ENCODE results near the gene OR2M3. TPM values are rescaled to one million over a fixed set of nuclear protein-coding genes. Genes with fewer than 3 reads are reported as not detected.

OR2M3 gene, protein sequence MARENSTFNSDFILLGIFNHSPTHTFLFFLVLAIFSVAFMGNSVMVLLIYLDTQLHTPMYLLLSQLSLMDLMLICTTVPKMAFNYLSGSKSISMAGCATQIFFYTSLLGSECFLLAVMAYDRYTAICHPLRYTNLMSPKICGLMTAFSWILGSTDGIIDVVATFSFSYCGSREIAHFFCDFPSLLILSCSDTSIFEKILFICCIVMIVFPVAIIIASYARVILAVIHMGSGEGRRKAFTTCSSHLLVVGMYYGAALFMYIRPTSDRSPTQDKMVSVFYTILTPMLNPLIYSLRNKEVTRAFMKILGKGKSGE
- total RNA-seq = not detected in 2 replicates

DNA sequence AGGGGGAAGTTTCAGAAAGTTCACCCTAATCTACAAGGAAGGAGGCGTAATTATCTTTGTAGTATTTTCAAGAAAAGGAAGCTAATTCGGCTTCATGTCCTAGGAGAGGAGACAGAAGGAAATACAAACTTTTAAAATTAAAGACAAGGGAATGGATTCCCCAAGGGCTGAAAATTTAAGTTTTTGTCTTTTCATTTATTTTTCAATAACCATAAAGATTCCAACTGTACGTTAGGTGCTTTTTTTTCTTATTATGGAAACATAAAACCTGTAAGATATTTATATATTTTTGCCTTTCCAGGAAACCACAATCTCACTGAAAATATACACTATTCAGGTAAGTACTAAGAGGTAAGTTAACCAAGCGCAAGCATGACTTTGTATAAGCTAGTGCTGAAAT, at the start of gene OR2M3:
Gene OR2M3 (plus strand): TSS at position 301 of the 400 bp plus-strand sequence. CDS start 5,803 bp downstream, outside the sequence.

DNA sequence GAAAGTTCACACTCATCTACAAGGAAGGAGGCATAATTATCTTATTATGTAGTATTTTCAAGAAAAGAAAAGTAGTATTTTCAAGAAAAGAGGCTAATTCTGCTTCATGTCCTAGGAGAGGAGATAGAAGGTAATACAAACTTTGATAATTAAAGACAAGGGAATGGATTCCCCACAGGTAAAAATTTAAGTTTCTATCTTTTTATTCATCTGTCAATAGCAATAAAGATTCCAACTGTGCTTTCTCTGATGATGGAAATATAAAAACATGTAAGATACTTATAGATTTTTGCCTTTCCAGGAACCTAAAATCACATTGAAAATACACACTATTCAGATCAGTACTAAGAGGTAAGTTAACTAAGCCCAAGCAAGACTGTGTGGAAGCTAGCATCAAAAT, 22.5 kb upstream of the OR2M3 start, which contains the start of gene OR2M2:
Gene OR2M2 (plus strand): TSS at position 301 of the 400 bp plus-strand sequence. CDS start 5,165 bp downstream, outside the sequence.

DNA sequence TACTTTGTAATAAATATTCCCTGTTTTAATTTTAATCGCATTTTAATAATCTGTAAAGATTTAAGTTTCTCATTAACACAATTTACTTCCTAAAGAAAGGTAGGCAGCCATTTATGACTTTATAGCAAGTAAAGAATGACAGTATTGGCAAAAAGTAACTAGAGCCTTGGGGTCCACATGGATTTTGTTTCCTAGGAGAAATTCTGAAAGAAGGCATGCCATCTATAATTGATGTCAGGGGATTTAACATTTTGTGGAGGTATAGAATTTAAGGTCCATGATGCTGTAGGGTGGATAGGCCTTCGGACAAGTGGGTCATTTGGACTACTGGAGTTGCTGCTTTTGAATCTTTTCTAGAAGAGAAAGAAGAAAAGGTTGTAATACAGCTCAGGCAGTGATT, 34.1 kb downstream of the OR2M3 start, which contains the start of gene OR2M4:
Gene OR2M4 (plus strand): TSS at position 301 of the 400 bp plus-strand sequence. CDS start 7,512 bp downstream, outside the sequence.

Other genes starting within 250 kb of the OR2M3 start
- not detected in 2 replicates for gene OR2L8, start 248.4 kb upstream of the OR2M3 start, total RNA-seq
- gene OR2AK2, start 232.0 kb upstream of the OR2M3 start, total RNA-seq = 0.28 TPM in 1 of 2 replicates, not detected in the other
- not detected in 2 replicates for gene OR2L5, start 183.6 kb upstream of the OR2M3 start, total RNA-seq
- not detected in 2 replicates for gene OR2L2, start 167.2 kb upstream of the OR2M3 start, total RNA-seq
- gene OR2L3, start 150.4 kb upstream of the OR2M3 start, total RNA-seq = not detected in 2 replicates
- under 0.01 TPM in 1 of 2 replicates, not detected in the other for gene OR2L13, start 102.1 kb upstream of the OR2M3 start, total RNA-seq
- not detected in 2 replicates for gene OR2M5, start 52.1 kb upstream of the OR2M3 start, total RNA-seq
- gene OR2M2, start 22.4 kb upstream of the OR2M3 start, total RNA-seq = not detected in 2 replicates
- gene OR2M4, start 34.2 kb downstream of the OR2M3 start, total RNA-seq = not detected in 2 replicates
- gene OR2T33, start 80.7 kb downstream of the OR2M3 start, total RNA-seq = not detected in 2 replicates
- gene OR2T12, start 106.2 kb downstream of the OR2M3 start, total RNA-seq = not detected in 2 replicates
- not detected in 2 replicates for gene OR2M7, start 127.3 kb downstream of the OR2M3 start, total RNA-seq
- not detected in 2 replicates for gene OR14C36, start 151.5 kb downstream of the OR2M3 start, total RNA-seq
- gene OR2T4, start 164.4 kb downstream of the OR2M3 start, total RNA-seq = not detected in 2 replicates
- not detected in 2 replicates for gene OR2T6, start 178.5 kb downstream of the OR2M3 start, total RNA-seq
- not detected in 2 replicates for gene OR2T1, start 205.8 kb downstream of the OR2M3 start, total RNA-seq
- gene OR2T2, start 248.4 kb downstream of the OR2M3 start, total RNA-seq = not detected in 2 replicates